Hepatic stellate cell (primary cell): ENCODE results near the gene CASP8AP2.
"Not testable (repeated sequence)": the region's sequence is repeated elsewhere in the genome, so short reads cannot be mapped to it uniquely, and the experiment has no call there.

Experiments
- DNase-seq: peaks from one replicate; pipeline ENCODE4 v3.0.0; 2011; ENCODE audit warnings: low spot score

The CASP8AP2 gene

DNA sequence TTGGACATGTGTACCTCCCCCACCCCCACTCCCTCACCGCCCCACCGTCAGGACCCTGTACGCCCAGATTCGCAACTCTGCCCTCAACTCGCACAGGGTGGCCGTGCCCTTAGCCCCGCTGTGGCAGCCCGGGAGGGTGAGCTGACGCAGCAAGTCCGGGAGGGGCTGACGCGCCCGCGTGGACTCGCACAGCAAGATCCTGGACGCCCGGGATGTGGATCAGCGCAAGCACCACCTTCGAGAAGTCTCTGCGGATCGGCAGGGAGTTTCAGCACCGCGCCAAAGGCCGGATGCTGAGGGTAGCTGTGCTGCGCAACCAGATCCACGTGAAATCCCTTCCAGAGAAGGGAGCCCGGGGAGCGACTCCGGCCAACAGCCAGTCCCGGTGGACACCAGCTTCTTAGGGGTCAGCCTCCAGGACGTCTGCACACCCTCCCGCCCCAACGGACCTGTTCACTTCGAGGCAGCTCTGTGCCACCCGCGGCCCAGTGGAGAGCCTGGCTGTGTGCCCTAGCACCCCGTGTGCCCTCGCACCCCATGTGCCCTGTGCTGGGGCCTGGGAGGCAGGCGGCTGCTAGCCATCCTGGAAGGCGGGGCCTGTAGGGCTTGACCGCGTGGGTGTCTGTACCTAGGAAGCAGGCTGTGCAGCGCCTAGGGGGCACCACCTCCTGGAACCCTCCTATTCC is 57.9 kb downstream of the CASP8AP2 start:
- DNase-seq: peak; percentile 16

DNA sequence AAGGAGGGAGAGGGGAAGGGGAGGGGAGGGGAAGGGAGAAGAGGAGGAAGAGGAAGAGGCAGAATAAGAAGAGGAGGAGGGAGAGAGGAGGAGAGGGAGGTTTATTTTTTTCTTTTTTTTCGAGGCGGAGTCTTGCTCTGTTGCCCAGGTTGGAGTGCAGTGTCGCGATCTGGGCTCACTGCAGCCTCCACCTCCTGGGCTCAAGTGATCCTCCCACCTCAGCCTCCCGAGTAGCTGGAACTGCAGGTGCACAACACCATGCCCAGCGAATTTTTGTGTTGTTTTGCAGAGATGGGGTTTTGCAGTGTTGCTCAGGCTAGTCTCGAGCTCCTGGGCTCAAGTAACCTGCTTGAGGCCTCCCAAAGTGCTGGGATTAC is 58.4 kb downstream of the CASP8AP2 start:
- DNase-seq: no peak

DNA sequence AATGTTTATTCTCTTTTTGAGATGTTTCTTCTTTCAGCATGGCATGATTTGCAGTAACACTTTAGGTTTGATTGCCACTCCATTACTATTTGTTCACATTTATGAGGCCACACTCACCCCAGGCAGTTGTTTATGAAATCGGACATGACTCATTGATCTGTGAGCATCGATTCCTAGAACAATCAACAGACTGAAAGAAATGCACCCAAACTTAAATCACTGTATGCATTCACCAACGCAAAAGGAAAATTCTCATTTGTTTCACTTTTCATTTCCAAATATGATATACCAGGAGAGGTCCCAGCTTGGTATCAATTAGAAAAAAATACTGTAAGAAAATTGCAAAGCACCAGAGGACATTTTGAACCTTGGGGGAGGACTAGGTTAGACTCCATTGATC is 59.2 kb downstream of the CASP8AP2 start:
- no peak for DNase-seq

DNA sequence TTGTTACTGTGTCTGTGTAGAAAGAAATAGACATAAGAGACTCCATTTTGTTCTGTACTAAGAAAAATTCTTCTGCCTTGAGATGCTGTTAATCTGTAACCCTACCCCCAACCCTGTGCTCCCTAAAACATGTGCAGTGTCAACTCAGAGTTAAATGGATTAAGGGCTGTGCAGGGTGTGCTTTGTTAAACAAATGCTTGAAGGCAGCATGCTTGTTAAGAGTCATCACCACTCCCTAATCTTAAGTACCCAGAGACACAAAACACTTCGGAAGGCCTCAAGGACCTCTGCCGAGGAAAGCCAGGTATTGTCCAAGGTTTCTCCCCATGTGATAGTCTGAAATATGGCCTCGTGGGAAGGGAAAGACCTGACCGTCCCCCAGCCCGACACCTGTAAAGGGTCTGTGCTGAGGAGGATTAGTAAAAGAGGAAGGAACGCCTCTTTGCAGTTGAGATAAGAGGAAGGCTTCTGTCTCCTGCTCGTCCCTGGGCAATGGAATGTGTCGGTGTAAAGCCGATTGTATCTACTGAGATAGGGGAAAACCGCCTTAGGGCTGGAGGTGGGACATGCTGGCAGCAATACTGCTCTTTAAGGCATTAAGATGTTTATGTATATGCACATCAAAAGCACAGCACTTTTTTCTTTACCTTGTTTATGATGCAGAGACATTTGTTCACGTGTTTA is 61.3 kb downstream of the CASP8AP2 start:
- not testable (repeated sequence) for DNase-seq

DNA sequence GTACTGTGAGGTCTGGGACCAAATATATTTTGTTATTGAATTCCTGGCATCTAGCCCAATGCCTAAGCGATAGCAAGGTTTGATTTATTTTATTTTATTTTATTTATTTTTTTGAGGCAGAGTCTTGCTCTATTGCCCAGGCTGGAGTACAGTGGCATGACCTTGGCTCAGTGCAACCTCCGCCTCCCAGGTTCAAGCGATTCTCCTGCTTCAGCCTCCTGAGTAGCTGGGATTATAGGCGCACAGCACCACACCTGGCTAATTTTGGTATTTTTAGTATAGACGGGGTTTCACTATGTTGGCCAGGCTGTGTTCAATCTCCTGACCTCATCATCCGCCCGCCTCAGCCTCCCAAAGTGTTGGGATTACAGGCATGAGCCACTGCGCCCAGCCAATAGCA is 62.9 kb downstream of the CASP8AP2 start:
- DNase-seq: not testable (repeated sequence)

DNA sequence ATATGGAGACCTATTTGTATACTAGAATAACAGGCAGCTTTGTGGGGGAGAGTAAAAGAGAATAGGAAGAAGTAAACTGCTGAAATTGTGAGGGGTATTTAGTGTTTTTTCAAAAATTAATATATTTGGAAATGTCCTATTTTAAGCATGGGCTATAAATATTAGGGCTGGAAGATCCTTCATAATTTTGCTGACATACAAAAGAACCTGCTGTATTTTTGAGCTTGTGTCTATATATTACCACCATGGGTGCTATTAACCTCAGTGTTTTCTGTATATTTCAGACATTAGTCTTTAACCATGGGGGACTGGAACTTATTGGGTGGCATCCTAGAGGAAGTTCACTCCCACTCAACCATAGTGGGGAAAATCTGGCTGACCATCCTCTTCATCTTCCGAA is 64.5 kb downstream of the CASP8AP2 start, which contains the start of gene GJA10:
GJA10 (plus strand) TSS at position 301 of the 400 bp plus-strand sequence; CDS start at position 301, 0 bp downstream.
- DNase-seq: no peak

DNA sequence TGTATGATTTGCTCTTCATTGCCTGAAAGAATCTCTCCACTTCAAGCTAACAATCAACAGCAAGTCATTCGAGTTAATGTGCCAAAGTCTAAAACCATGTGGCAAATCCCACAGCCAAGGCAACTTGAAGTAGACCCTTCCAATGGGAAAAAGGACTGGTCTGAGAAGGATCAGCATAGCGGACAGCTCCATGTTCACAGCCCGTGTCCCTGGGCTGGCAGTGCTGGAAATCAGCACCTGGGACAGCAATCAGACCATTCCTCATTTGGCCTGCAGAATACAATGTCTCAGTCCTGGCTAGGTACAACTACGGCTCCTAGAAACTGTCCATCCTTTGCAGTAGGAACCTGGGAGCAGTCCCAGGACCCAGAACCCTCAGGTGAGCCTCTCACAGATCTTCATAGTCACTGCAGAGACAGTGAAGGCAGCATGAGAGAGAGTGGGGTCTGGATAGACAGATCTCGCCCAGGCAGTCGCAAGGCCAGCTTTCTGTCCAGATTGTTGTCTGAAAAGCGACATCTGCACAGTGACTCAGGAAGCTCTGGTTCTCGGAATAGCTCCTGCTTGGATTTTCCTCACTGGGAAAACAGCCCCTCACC is 65.7 kb downstream of the CASP8AP2 start:
- DNase-seq: peak; percentile 43

DNA sequence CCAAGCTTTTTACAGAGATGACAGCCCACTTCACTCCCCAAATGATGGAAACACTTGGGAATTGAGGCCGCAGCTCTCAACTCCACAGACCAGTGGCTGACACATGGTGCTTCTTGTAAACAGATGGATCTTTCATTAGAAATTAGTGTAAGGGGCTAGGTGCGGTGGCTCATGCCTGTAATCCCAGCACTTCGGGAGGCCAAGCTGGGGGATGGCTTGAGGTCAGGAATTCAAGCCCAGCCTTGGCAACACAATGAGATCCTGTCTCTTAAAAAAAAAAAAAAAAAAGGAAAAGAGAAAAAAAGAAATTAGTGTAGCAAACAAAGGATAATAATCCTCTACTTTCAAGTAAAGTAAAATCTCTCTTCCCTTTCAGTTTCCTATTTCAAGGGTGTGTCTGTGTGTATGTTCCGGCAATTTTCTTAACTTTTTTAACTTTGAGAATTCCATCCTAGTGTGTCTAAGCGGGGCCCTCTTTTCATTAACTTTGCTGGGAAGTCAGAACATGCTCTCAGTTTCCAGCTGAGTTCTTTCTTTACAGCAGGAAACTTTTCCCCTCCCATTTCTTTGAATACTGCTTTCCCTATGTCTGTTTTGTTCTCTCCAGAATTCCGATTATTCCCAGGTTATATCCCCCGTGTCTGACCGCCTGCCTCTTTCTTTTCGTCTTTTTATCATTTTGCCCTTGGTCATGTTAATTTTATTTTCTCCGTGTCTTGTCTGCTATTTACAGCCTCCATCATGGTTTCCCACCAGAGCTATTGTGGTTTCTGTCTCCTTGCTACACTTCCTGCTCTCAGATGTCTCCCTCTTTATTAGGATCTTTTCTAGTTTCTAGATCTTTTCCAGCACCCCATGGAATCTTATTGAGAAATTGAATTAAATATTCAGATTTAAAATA is 80.6 kb downstream of the CASP8AP2 start:
- not testable (repeated sequence) for DNase-seq

DNA sequence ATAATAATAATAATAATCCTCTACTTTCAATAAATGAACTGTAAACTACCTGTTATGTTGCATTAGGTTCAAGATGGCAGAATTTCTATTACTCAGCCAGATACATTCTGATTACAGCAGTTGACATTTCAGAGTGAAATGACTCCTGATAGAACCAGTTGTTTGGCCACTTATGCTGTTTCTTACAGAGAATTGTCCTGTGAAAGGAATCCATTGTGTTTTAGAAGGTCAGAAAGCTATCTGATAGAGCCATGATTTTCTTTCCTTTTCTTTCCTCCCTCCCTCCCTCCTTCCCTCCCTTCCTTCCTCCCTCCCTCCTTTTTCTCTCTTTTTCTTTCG is 81.2 kb downstream of the CASP8AP2 start:
- no peak for DNase-seq

DNA sequence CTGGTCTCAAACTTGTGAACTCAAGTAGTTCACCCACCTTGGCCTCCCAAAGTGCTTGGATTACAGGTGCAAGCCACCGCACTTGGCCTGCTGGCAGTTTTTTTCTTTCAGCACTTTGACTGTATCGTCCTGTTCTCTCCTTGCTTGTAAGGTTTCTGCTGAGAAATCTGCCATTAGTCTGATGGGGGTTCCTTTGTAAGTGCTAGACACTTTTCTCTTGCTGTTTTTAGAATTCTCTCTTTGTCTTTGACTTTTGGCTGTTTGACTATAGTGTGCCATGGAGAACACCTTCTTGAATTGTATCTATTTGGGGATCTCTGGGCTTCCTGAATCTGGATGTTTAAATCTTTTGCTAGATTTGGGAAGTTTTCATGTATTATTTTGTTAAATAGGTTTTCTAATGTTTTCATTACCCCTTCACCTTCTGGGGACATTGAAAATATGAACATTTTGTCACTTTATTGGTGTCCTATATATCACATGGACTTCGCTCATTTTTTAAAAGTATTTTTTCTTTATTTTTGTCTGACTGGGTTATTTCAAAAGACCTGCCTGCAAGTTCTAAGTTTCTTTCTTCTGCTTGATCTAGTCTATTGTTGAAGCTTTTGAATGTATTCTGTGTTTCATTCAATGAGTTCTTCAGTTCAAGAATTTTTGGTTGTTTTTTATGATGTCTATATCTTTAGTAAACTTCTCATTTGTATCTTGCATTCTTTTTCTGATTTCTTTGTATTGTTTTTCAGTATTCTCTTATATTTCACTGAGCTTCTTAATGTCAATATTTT is 86.6 kb downstream of the CASP8AP2 start:
- no peak for DNase-seq

DNA sequence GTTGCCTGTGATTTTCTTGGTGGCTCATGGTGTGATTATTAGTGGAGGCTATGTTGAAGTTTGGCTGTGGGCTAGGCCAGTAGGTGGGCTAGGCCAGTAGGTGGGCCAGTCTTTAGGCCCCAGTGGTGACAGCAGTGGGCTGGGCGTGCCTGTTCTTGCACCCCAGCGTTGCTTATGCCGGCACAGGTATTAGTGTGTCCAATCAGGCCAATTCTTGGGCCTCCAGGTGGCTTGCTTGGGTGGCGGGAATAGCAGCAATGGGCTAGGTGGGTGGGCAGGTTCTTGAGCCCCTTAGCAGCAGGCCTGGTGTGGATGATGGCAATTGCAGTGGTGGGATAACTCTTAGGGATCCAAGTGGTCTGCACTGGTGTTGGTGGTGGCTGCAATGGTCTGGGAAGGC is 87.5 kb downstream of the CASP8AP2 start:
- DNase-seq: no peak

DNA sequence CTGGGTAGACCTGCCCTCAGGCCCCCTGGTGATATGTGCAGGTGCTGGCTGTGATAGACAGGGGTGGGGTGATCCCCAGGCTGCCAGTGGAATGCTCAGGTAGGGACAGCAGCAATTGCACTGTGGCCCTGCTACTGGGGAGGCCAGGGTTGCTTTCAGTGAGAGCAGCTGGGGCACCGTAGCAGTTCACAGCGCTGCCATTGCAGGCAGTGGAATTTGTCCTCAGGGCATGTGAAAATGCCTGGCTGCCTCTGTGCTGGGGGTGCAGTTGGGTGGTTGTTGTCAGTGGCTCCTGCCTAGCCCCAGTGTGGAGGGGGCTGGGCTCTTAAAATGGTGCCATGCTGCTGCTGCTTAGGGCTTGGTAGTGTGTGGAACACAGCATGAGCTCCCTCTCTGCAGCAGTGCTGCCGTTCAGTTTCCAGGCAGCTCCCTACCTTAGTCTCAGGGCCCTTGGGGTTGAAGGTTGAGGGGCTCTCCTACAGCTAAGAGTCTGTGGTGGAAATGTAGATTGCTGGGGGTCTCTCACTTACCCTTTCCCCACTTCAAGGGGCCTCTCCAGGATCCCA is 88.2 kb downstream of the CASP8AP2 start:
- DNase-seq: no peak
